HepG2 (cell line): Measurements from ENCODE around the gene C1GALT1. TPM values are rescaled to one million over a fixed set of nuclear protein-coding genes. Genes with fewer than 3 reads are reported as not detected.

Experiments used
- GATAD1 ChIP-seq: IDR thresholded peaks from 2 replicates; pipeline ENCODE4 v1.6.1; 2016; ENCODE audit warnings: missing genetic modification reagents, missing compliant biosample characterization
- GTF2F1 ChIP-seq: fragments of 150-350 bp; IDR thresholded peaks from 2 replicates; pipeline ENCODE4 v1.6.1; 2014; ENCODE audit warnings: low read length
- GTF3A ChIP-seq: sonication (generic); formaldehyde crosslinking; conservative IDR thresholded peaks from 2 replicates; pipeline ENCODE4 v1.4.0; 2020; ENCODE audit warnings: mild to moderate bottlenecking, missing genetic modification reagents
- HMG20B ChIP-seq: conservative IDR thresholded peaks from 2 replicates; pipeline ENCODE4 v1.6.1; 2016; ENCODE audit warnings: missing genetic modification reagents, missing compliant biosample characterization
- HOXA7 ChIP-seq: sonication (generic); formaldehyde crosslinking; IDR thresholded peaks from 2 replicates; pipeline ENCODE4 v1.8.1; 2022; ENCODE audit warnings: mild to moderate bottlenecking, missing genetic modification reagents, moderate library complexity
- IKZF5 ChIP-seq: IDR thresholded peaks from 2 replicates; pipeline ENCODE4 v1.6.1; 2018; ENCODE audit warnings: missing genetic modification reagents, mild to moderate bottlenecking, missing compliant biosample characterization
- MAZ ChIP-seq, 2 experiments: sonication (generic) in 1 of 2; formaldehyde crosslinking in 1 of 2; IDR thresholded peaks; 2 replicates each; pipeline versions ENCODE4 v1.5.0 to v1.6.1; 2012 to 2020; ENCODE audit warnings: low read depth in 2 of 2, mild to moderate bottlenecking in 2 of 2, borderline replicate concordance in 1 of 2, improper control_type of control experiment in 1 of 2, low read length in 1 of 2, missing genetic modification reagents in 1 of 2, moderate library complexity in 1 of 2
- MZF1 ChIP-seq: sonication (generic); formaldehyde crosslinking; IDR thresholded peaks from 2 replicates; pipeline ENCODE4 v1.8.1; 2023; ENCODE audit warnings: mild to moderate bottlenecking, missing genetic modification reagents, borderline replicate concordance
- NCOA1 ChIP-seq: sonication (generic); formaldehyde crosslinking; IDR thresholded peaks from 2 replicates; pipeline ENCODE4 v1.9.0; 2021; ENCODE audit warnings: missing genetic modification reagents
- NFIB ChIP-seq: sonication (generic); formaldehyde crosslinking; IDR thresholded peaks from 2 replicates; pipeline ENCODE4 v1.9.0; 2021; ENCODE audit warnings: missing genetic modification reagents, mild to moderate bottlenecking, borderline replicate concordance
- PITX1 ChIP-seq: sonication (generic); formaldehyde crosslinking; IDR thresholded peaks from 2 replicates; pipeline ENCODE4 v1.5.1; 2020; ENCODE audit warnings: mild to moderate bottlenecking, missing genetic modification reagents
- RBM22 ChIP-seq: fragments of 200-400 bp; formaldehyde crosslinking; optimal IDR thresholded peaks from 2 replicates; pipeline ENCODE3; 2017; ENCODE audit warnings: mild to moderate bottlenecking, low read length, moderate library complexity
- RXRB ChIP-seq: IDR thresholded peaks from 2 replicates; pipeline ENCODE4 v1.6.1; 2016; ENCODE audit warnings: borderline replicate concordance, missing genetic modification reagents, missing compliant biosample characterization
- SIN3B ChIP-seq: fragments of 150-350 bp; IDR thresholded peaks from 2 replicates; pipeline ENCODE4 v1.6.1; 2014; ENCODE audit warnings: low read length
- STAG1 ChIP-seq: sonication (generic); formaldehyde crosslinking; IDR thresholded peaks from 2 replicates; pipeline ENCODE4 v1.4.0; 2020; ENCODE audit warnings: missing genetic modification reagents
- SYNCRIP ChIP-seq: fragments of 200-400 bp; formaldehyde crosslinking; IDR thresholded peaks from 2 replicates; pipeline ENCODE4 v1.6.1; 2018; ENCODE audit warnings: mild to moderate bottlenecking, low read depth, low read length; ENCODE audit not compliant: insufficient read depth
- TBL1XR1 ChIP-seq: fragments of 150-350 bp; IDR thresholded peaks from 2 replicates; pipeline ENCODE4 v1.6.1; 2014; ENCODE audit warnings: borderline replicate concordance, low read length; ENCODE audit not compliant: partially characterized antibody
- ZNF12 ChIP-seq: sonication (generic); formaldehyde crosslinking; IDR thresholded peaks from 2 replicates; pipeline ENCODE4 v1.5.0; 2020; ENCODE audit warnings: missing genetic modification reagents
- ZNF180 ChIP-seq: sonication (generic); formaldehyde crosslinking; IDR thresholded peaks from 2 replicates; pipeline ENCODE4 v1.4.0; 2020; ENCODE audit warnings: low read depth, missing genetic modification reagents, borderline replicate concordance
- ZNF263 ChIP-seq: sonication (generic); formaldehyde crosslinking; IDR thresholded peaks from 2 replicates; pipeline ENCODE4 v1.4.0; 2020; ENCODE audit warnings: missing genetic modification reagents
- ZNF343 ChIP-seq: sonication (generic); formaldehyde crosslinking; IDR thresholded peaks from 2 replicates; pipeline ENCODE4 v1.4.0; 2020; ENCODE audit warnings: mild to moderate bottlenecking, missing genetic modification reagents
- ZNF44 ChIP-seq: sonication (generic); formaldehyde crosslinking; IDR thresholded peaks from 2 replicates; pipeline ENCODE4 v1.5.1; 2020; ENCODE audit warnings: mild to moderate bottlenecking, missing genetic modification reagents
- ZNF468 ChIP-seq: sonication (generic); formaldehyde crosslinking; IDR thresholded peaks from 2 replicates; pipeline ENCODE4 v1.8.0; 2022; ENCODE audit warnings: mild to moderate bottlenecking, moderate library complexity, missing genetic modification reagents
- polyA plus RNA-seq, 8 experiments: library from polyadenylated mRNA; depleted of rRNA in 3 of 8; stranded (reverse) in 7 of 8; unstranded in 1 of 8; fragments of >200 nt; fragmentation: Illumina TruSeq in 4 of 8; extraction: Trizol in 4 of 8; gene quantifications; 2 replicates each; pipeline versions ENCODE4 v1.2.1 to v1.2.3, GENCODE V29; 2011 to 2016; ENCODE audit warnings: low read depth in 4 of 8, missing spikeins in 1 of 8, mixed read lengths in 1 of 8; ENCODE audit not compliant: insufficient read depth in 1 of 8
- total RNA-seq, 5 experiments: library from RNA; depleted of rRNA; stranded (reverse); fragments of >200 nt; fragmentation: Illumina TruSeq; extraction: Trizol; gene quantifications; 2 replicates each; pipeline ENCODE4 v1.2.3, GENCODE V29; 2016; ENCODE audit warnings: low read depth in 1 of 5
- TF ChIP-seq, protein P1 (sequence below): sonication (generic); formaldehyde crosslinking; IDR thresholded peaks from 2 replicates; pipeline ENCODE4 v1.8.0; 2023; ENCODE audit warnings: mild to moderate bottlenecking, missing genetic modification reagents
- TF ChIP-seq, protein P2 (sequence below): sonication (generic); formaldehyde crosslinking; IDR thresholded peaks from 2 replicates; pipeline ENCODE4 v1.4.0; 2020; ENCODE audit warnings: missing genetic modification reagents

The C1GALT1 gene
- total and polyA plus RNA-seq, 2 of the 13 experiments (the other 11 are each of a cell fraction or from before 2014, with no cell fraction given), result 57.1 to 65.9 TPM

DNA sequence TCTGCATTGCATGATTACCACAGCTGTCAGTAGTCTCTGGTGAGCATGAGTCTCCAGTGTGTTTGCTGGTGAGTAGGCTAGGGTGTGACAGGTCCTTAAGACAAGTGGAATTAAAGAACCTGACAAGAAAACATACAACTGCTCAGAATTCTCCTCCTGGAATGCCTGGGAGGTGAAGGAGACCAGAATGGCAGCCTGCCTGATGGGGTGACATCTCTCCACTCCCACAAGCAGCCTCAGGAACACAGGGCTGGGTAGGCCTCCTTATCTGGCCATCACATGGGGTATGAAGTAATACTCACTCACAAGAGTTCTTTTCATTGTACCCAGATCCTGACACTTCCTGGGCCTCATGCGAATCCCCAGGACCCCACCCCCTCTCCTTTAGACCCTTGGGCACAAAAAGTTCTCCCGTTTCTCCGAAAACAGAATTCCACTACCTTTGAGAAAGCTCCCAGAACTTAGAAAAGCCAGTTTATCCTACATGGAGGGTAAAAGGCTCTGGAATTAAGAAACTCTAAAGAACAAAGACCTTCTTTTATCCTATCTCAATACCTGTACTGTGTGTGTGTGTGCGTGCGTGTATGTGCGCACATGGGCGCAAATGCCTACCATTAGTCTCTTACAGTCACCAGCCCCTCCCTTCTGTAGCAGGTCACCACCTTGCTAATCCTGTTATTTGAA lies 33.4 kb upstream of the C1GALT1 start (continued):
- TF ChIP-seq HOXA7, result no peak
- no peak for TF ChIP-seq MZF1 (CRISPR knock-in tag)
- no peak for TF ChIP-seq MAZ (IDR thresholded peaks at IDR 0.05; ENCODE audit: borderline replicate concordance, low read depth, low read length)
- TF ChIP-seq MAZ (CRISPR knock-in tag; IDR thresholded peaks at IDR 0.05; ENCODE audit: low read depth), result no peak
- no peak for TF ChIP-seq SIN3B
- peak; percentile 45; the same call in 1 of the 2 replicates for TF ChIP-seq RXRB (CRISPR knock-in tag)
- TF ChIP-seq NFIB, result no peak
- TF ChIP-seq, protein P1, sequence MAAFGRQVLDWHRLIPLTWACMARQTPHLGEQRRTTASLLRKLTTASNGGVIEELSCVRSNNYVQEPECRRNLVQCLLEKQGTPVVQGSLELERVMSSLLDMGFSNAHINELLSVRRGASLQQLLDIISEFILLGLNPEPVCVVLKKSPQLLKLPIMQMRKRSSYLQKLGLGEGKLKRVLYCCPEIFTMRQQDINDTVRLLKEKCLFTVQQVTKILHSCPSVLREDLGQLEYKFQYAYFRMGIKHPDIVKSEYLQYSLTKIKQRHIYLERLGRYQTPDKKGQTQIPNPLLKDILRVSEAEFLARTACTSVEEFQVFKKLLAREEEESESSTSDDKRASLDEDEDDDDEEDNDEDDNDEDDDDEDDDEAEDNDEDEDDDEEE (CRISPR knock-in tag), result no peak
- TF ChIP-seq ZNF180 (CRISPR knock-in tag), result no peak
- TF ChIP-seq ZNF44, result no peak
- no peak for TF ChIP-seq GATAD1 (CRISPR knock-in tag)
- no peak; the same call in 1 of the 2 replicates for TF ChIP-seq PITX1 (CRISPR knock-in tag)
- TF ChIP-seq ZNF468 (CRISPR knock-in tag), result no peak
- TF ChIP-seq NCOA1 (CRISPR knock-in tag), result no peak
- TF ChIP-seq, protein P2, sequence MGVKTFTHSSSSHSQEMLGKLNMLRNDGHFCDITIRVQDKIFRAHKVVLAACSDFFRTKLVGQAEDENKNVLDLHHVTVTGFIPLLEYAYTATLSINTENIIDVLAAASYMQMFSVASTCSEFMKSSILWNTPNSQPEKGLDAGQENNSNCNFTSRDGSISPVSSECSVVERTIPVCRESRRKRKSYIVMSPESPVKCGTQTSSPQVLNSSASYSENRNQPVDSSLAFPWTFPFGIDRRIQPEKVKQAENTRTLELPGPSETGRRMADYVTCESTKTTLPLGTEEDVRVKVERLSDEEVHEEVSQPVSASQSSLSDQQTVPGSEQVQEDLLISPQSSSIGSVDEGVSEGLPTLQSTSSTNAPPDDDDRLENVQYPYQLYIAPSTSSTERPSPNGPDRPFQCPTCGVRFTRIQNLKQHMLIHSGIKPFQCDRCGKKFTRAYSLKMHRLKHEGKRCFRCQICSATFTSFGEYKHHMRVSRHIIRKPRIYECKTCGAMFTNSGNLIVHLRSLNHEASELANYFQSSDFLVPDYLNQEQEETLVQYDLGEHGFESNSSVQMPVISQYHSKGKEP (CRISPR knock-in tag), result no peak
- peak; percentile 32 for TF ChIP-seq RBM22
- TF ChIP-seq TBL1XR1, result no peak
- TF ChIP-seq ZNF263 (CRISPR knock-in tag), result no peak
- TF ChIP-seq GTF2F1, result no peak
- TF ChIP-seq SYNCRIP, result no peak
- TF ChIP-seq ZNF12 (CRISPR knock-in tag), result no peak
- peak; percentile 65; the same call in 1 of the 2 replicates for TF ChIP-seq IKZF5 (CRISPR knock-in tag)
- TF ChIP-seq HMG20B (CRISPR knock-in tag), result no peak; the same call in 1 of the 2 replicates
- no peak for TF ChIP-seq STAG1 (CRISPR knock-in tag)
- TF ChIP-seq ZNF343 (CRISPR knock-in tag), result no peak
- TF ChIP-seq GTF3A (CRISPR knock-in tag), result no peak
